Esophagus muscularis mucosa (tissue), 3 donors: ENCODE data around the gene GCNA.

Experiments
- CTCF ChIP-seq, 3 experiments: fragments of 200-600 bp in 2 of 3; fragments of 450-650 bp in 1 of 3; sonication (generic) in 2 of 3; IDR thresholded peaks; one replicate each; pipeline ENCODE4 v1.5.1; 2017 to 2019; ENCODE audit warnings: antibody characterized with exemption in 3 of 3, mild to moderate bottlenecking in 2 of 3, moderate library complexity in 1 of 3
- POLR2A ChIP-seq: fragments of 450-650 bp; IDR thresholded peaks from one replicate; pipeline ENCODE4 v1.6.1; 2017; ENCODE audit warnings: antibody characterized with exemption, moderate library complexity, mild to moderate bottlenecking, low read depth

GRCh38 chrX:71660562-71661416 is 82.6 kb downstream of the GCNA start:
- TF ChIP-seq CTCF (IDR thresholded peaks at IDR 0.05) (no peak), POLR2A (no peak)
